Measurements from ENCODE around the gene VGLL4. TPM values are rescaled to one million over a fixed set of nuclear protein-coding genes. Genes with fewer than 3 reads are reported as not detected.

The VGLL4 gene
- total RNA-seq, 1 experiment from 2014 or later, result 26.9 TPM

- POLR2A ChIA-PET, result no interaction called here
- DNase-seq (ENCODE audit: low read depth, low spot score), result no peak
Observed at GRCh38 chr3:11661827-11662226, 18.1 kb upstream of the VGLL4 start.

GRCh38 chr3:11661052-11661656 lies 17.4 kb upstream of the VGLL4 start:
- no peaks in the 10 kb centered on the region for H3K9me2 ChIP-seq (ENCODE audit: insufficient read depth)
- H3K27ac ChIP-seq (ENCODE audit: low read depth, low read length), result no peak overlapping the region
- ChIA-PET CTCF (interaction anchor here (1.0 to 2.0 kb wide), 4 partner anchors 104 to 282 kb away, joined by 3 to 7 read pairs (median 5); no protein-coding TSS in a partner anchor), RAD21 (ENCODE audit: low non-redundant PET in 1 of 2, low total read pairs in 2 of 2, uncharacterized antibody in 2 of 2, unreplicated experiment in 2 of 2) (no interaction called here), POLR2A (no interaction called here)
- DNase-seq (ENCODE audit: low read depth, low spot score) (no peak), ATAC-seq (no peak)
- H3K9ac ChIP-seq (ENCODE audit: low read length), result no peak overlapping the region
- H3K4me2 ChIP-seq (ENCODE audit: low read length), result no peak overlapping the region
- H3K27me3 ChIP-seq (ENCODE audit: insufficient read depth, low read length), result no peaks in the 10 kb centered on the region
- no peak overlapping the region for H3K4me3 ChIP-seq (replicated peaks in 1 of 2; ENCODE audit: low read depth in 1 of 2, low read length in 2 of 2)
- H3K4me1 ChIP-seq (ENCODE audit: control insufficient read depth in 1 of 2, insufficient read depth in 2 of 2, low read length in 2 of 2), result peaks cover 0 to 4% of the 10 kb centered on the region in 2 experiments; a peak in 2 of 4 replicates
- H2AFZ ChIP-seq (ENCODE audit: low read depth, low read length, poor library complexity, severe bottlenecking), result no peak overlapping the region
- H3K79me2 ChIP-seq (ENCODE audit: insufficient read depth, low read length), result peaks cover 8% of the 10 kb centered on the region; the same call in 1 of the 2 replicates
- H3K9me3 ChIP-seq (ENCODE audit: control insufficient read depth in 1 of 2, insufficient read depth in 1 of 2, low read depth in 1 of 2, low read length in 2 of 2), result no peaks in the 10 kb centered on the region
- intact Hi-C loops (cut with micrococcal nuclease), result loop anchor here (5.0 kb wide), 2 partner anchors 176 to 386 kb away; no protein-coding TSS in a partner anchor
- TF ChIP-seq ZNF274 (IDR thresholded peaks at IDR 0.05; ENCODE audit: low read depth, low read length) (no peak), REST (IDR thresholded peaks at IDR 0.05; ENCODE audit: low read depth) (no peak), POLR2A (IDR thresholded peaks at IDR 0.05; ENCODE audit: borderline replicate concordance, extremely low read depth, insufficient read depth, insufficient read length) (no peak), FOSL1 (IDR thresholded peaks at IDR 0.05; ENCODE audit: low read depth) (no peak), YY1 (IDR thresholded peaks at IDR 0.05; ENCODE audit: extremely low read depth, insufficient replicate concordance, low read depth, low read length) (no peak), CTCF (IDR thresholded peaks at IDR 0.05 in 2 of 3, conservative IDR thresholded peaks at IDR 0.05 in 1 of 3; ENCODE audit: borderline replicate concordance in 1 of 3, insufficient read depth in 1 of 3, low read depth in 2 of 3, low read length in 2 of 3) (no peak), EGR1 (IDR thresholded peaks at IDR 0.05; ENCODE audit: low read depth) (no peak), TCF7L2 (IDR thresholded peaks at IDR 0.05; ENCODE audit: borderline replicate concordance, extremely low read depth, insufficient read depth, insufficient read length) (no peak), CBX3 (IDR thresholded peaks at IDR 0.05; ENCODE audit: low read depth) (no peak), SRF (IDR thresholded peaks at IDR 0.05; ENCODE audit: low read depth) (no peak), SP1 (IDR thresholded peaks at IDR 0.05; ENCODE audit: low read depth) (no peak), RAD21 (IDR thresholded peaks at IDR 0.05; ENCODE audit: low read depth) (no peak)
- no peaks in the 10 kb centered on the region for H4K20me1 ChIP-seq (ENCODE audit: insufficient read depth)
- H3K36me3 ChIP-seq (ENCODE audit: control insufficient read depth in 1 of 2, insufficient read depth in 2 of 2, low read length in 2 of 2), result no peaks in the 10 kb centered on the region
- no TSS peak for BruUV-seq (replicated peaks)

More at GRCh38 chr3:11661827-11662226, 18.1 kb upstream of the VGLL4 start:
- no peaks in the 10 kb centered on the region for H3K36me3 ChIP-seq (ENCODE audit: control insufficient read depth in 1 of 2, insufficient read depth in 2 of 2, low read length in 2 of 2)
- intact Hi-C loops (cut with micrococcal nuclease), result loop anchor here (2.0 to 5.0 kb wide), 3 partner anchors 143 to 385 kb away; no protein-coding TSS in a partner anchor
- RAD21 ChIA-PET (ENCODE audit: low non-redundant PET in 1 of 2, low total read pairs in 2 of 2, uncharacterized antibody in 2 of 2, unreplicated experiment in 2 of 2), result no interaction called here
- H3K4me1 ChIP-seq (ENCODE audit: control insufficient read depth in 1 of 2, insufficient read depth in 2 of 2, low read length in 2 of 2), result peaks cover 0 to 4% of the 10 kb centered on the region in 2 experiments; a peak in 2 of 4 replicates
- BruUV-seq (replicated peaks), result no TSS peak
- H3K27ac ChIP-seq (ENCODE audit: low read depth, low read length), result no peak overlapping the region
- CTCF ChIA-PET, result interaction anchor here (1.0 to 2.0 kb wide), 8 partner anchors 11 to 283 kb away, joined by 3 to 7 read pairs (median 3); partner anchors contain the start of genes TAMM41 and VGLL4
- ATAC-seq, result no peak
- H3K9ac ChIP-seq (ENCODE audit: low read length), result no peak overlapping the region
- TF ChIP-seq RAD21 (IDR thresholded peaks at IDR 0.05; ENCODE audit: low read depth) (no peak), POLR2AphosphoS5 (IDR thresholded peaks at IDR 0.05; ENCODE audit: low read depth, low read length) (no peak), CEBPB (IDR thresholded peaks at IDR 0.05; ENCODE audit: low read depth) (no peak), POLR2A (IDR thresholded peaks at IDR 0.05; ENCODE audit: borderline replicate concordance, extremely low read depth, insufficient read depth, insufficient read length) (no peak)
- peaks cover 8% of the 10 kb centered on the region; the same call in 1 of the 2 replicates for H3K79me2 ChIP-seq (ENCODE audit: insufficient read depth, low read length)
- no peak overlapping the region for H3K4me2 ChIP-seq (ENCODE audit: low read length)
- no peaks in the 10 kb centered on the region for H3K9me3 ChIP-seq (ENCODE audit: control insufficient read depth in 1 of 2, insufficient read depth in 1 of 2, low read depth in 1 of 2, low read length in 2 of 2)
- H3K4me3 ChIP-seq (replicated peaks in 1 of 2; ENCODE audit: low read depth in 1 of 2, low read length in 2 of 2), result no peak overlapping the region
- no peaks in the 10 kb centered on the region for H3K27me3 ChIP-seq (ENCODE audit: insufficient read depth, low read length)
- no peak overlapping the region for H2AFZ ChIP-seq (ENCODE audit: low read depth, low read length, poor library complexity, severe bottlenecking)
- no peaks in the 10 kb centered on the region for H3K9me2 ChIP-seq (ENCODE audit: insufficient read depth)
- no peaks in the 10 kb centered on the region for H4K20me1 ChIP-seq (ENCODE audit: insufficient read depth)
